Lower leg skin (tissue), 3 donors: ENCODE measurements around the gene HDAC4.

Experiments
- POLR2A ChIP-seq, 2 donors: fragments of 450-650 bp; IDR thresholded peaks; one replicate each; pipeline ENCODE4 v1.6.1; 2016 to 2017; ENCODE audit warnings: antibody characterized with exemption in 2 of 2, mild to moderate bottlenecking in 1 of 2, moderate library complexity in 1 of 2
- TF ChIP-seq, protein P1 (sequence below), 3 donors: fragments of 450-650 bp; IDR thresholded peaks; one replicate each; pipeline ENCODE4 v1.5.1; 2016; ENCODE audit warnings: antibody characterized with exemption in 3 of 3, mild to moderate bottlenecking in 3 of 3, moderate library complexity in 2 of 3

DNA sequence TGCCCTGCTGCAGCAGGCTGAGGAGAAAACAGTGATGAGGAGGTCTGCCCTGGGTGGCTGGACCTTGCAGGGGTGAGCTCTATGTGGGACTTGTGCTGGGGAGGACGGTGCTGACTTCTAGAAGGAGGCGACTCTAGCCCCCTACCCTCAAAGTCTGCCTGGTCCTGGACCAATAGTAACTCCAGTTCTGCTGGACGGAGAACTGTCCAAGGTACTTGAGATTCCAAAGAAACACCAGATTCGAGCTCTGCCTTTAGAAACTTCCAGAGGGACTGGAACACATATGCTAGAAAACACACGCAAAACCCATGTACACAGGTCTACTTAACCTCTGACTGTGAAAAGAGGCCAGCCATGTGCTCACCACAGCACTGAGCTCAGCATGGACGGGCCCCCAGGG, 292.4 kb downstream of the HDAC4 start:
- no peak for TF ChIP-seq POLR2A (IDR thresholded peaks at IDR 0.05)
- TF ChIP-seq, protein P1, sequence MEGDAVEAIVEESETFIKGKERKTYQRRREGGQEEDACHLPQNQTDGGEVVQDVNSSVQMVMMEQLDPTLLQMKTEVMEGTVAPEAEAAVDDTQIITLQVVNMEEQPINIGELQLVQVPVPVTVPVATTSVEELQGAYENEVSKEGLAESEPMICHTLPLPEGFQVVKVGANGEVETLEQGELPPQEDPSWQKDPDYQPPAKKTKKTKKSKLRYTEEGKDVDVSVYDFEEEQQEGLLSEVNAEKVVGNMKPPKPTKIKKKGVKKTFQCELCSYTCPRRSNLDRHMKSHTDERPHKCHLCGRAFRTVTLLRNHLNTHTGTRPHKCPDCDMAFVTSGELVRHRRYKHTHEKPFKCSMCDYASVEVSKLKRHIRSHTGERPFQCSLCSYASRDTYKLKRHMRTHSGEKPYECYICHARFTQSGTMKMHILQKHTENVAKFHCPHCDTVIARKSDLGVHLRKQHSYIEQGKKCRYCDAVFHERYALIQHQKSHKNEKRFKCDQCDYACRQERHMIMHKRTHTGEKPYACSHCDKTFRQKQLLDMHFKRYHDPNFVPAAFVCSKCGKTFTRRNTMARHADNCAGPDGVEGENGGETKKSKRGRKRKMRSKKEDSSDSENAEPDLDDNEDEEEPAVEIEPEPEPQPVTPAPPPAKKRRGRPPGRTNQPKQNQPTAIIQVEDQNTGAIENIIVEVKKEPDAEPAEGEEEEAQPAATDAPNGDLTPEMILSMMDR (IDR thresholded peaks at IDR 0.05): no peak
